ENCODE measurements around the gene AACS.

DNA sequence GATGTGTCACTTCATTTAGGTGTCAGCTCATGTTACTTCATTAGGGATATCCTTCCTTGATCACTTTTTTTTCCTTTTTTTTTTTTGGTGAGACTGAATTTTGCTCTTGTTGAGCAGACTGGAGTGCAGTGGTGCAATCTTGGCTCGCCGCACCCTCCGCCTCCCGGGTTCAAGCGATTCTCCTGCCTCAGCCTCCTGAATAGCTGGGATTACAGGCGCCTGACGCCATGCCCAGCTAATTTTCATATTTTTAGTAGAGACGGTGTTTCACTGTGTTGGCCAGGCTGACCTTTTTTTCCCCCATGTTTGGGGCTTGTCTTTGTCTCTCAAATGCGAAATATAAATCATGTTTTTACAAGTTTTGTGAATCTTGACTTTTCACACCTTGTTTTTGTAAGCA is 9.6 kb upstream of the AACS start:
- TF ChIP-seq CTCF (IDR thresholded peaks at IDR 0.05; ENCODE audit: poor library complexity) (no peak), EZH2phosphoT487 (IDR thresholded peaks at IDR 0.05; ENCODE audit: low read depth, severe bottlenecking, unreplicated experiment) (no peak), EZH2 (IDR thresholded peaks at IDR 0.05; ENCODE audit: borderline replicate concordance) (no peak)

Data from hepatocyte (in vitro differentiated cells).